Limb (tissue), 2 donors: Measurements from ENCODE around the gene TTC7B.

Experiments
- DNase-seq, 2 donors: peaks; one replicate each; pipeline ENCODE4 v3.0.0-alpha.2; 2016; ENCODE audit errors: extremely low spot score in 2 of 2

TTC7B gene

DNA sequence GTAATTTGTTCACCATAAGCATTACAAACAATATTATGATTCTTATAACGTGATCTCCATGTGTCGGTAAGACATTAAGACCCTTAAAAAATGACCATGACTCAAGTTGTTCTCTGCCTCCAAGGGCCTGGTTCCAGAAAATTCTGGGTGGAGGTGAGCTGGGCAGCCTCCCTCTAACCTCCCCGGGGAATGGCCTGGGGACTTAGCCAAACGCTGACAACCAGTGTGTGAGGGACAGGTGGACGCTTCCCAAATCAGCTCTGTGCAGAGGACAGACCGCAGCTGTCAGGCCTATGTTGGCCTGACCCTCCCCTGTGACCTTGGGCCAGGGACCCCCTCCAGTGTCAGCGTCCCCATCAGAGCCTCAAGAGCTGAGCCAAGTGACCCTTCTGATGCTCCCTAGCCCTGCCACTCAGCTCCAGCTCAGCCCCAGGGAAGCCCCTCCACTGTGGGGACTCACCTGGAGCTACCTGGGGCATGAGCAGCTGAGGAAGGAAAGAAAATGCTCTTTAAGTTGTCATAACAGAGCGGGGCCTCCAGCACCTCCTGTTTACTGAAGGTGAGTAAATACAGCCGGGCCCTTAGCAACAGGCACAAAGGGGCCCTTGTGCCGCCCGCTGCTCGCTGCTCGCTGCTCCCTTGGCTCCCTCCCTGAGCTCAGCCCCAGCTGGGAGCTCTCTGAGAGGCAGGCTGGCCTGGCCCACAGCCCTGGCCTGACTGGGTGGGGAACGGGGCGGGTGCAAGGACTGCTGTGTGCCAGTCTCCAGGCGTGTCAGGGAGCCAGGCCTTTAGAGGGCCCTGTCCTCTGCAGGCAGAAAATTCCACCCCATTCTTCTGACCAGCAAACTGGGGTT lies 302.8 kb downstream of the TTC7B start:
- peak; percentile 79 to 85 for DNase-seq

DNA sequence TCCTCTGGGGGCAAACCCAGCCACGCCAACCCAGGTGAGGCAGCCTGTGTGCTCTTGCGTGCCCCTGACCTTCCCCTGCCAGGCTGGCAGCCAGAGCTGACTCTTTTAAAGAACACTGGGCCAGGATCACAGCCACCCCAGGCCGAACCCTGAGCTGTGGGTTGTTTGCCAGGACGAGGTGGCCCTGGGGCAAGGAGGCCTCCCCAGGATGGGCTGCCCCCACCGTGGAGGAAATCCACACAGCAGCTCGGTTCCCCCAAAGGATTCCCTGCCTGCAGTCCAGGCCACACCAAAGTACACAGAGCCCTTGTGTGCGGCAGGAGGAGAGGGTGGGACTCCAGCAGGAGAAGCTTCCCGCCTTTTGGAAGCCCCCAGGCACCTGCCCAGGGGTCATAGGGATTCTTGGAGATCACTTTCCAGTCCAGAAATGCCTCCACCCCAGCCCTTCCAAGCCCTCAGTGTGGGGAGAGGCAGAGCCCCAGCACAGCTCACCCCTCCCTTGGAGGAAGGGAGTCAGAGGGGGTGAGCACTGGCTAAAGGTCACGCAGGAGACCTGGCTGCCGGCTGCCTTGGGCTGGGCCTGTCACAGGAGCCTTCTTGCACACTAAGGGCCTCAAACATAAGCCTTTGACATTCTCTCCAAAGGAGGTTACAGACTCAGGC lies 303.8 kb downstream of the TTC7B start:
- DNase-seq: peak in 1 of 2 donors; percentile 34

DNA sequence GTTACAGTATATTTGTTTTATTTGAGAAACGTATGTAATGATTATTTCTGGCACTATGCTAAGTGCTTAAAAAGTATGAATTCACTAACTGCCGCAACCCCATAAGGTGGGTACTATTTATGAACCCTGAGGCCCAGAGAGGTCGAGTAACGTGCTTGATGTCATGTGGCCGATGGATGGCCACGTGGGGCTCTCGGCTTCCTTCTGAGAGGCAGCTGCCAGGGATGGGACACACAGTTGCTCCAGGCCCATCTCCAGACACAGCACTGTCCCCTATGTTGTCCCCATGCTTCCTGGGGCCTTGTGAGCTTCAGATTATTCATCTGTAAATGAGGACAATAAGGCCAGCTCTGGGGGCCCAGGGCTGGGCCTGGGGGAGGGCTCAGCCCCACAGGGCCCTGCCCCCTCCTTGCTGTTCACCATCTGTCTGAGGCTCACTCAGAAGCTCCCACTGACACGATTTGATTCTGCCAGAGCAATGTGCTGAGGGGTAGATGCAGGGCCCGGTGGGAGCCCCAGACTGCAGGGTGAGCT lies 304.4 kb downstream of the TTC7B start:
- DNase-seq: peak in 1 of 2 donors; percentile 29

DNA sequence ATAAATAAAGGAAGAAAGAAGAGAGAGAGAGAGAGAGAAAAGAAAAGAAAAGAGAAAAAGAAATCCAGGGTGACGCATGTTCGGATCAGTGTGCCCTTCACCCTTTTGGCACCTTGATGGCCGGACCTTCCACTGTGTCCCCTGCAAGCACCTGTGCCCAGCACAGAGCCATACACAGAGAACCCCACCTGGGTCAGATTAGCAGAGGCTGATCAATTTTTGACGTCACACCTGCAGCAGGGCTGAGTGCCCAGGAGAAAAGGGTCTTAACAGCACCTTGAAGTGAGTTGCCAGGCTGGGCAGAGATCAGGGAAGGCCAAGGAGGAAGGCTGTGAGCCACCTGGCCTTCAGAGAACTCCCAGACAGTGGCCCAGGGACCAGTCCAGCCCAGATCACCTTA lies 305.0 kb downstream of the TTC7B start:
- DNase-seq: no peak

DNA sequence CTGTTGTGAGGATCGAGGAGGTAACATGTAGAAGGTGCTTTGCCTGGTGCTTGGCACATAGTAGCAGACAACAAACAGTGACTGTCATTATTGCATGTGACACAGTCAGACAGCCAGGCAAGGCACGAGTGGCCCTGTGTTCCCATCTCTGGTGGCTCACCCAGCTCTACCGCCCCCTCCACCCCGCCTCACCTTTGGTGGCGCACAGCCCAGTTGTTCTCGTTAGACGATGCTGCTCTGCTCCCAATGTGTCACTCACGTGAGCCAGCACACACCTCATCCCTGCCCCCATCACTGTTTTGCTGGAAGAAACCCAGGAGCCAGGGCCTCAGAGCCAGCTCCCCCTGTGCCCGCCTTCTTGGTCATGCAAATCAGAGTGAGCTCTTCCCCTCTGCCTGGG lies 306.1 kb downstream of the TTC7B start:
- DNase-seq: peak in 1 of 2 donors; percentile 44

DNA sequence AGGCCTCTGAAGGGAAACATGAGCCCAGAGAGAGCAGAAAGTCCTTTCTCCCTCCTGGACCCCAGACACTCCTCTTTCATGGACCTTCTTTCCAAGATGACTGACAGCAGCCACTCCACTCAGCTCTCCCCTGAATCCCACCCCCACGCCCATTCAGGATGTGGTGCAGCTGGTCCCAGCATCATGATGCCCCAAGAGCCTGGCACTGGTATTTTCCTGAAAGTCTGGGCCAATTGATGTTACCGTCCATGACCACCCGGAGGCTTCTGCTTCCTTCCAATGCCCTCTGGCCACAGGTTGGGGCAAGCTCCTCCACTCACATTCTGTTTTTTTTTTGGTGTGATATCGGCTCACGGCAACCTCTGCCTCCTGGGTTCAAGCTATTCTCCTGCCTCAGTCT lies 306.8 kb downstream of the TTC7B start:
- DNase-seq: no peak

DNA sequence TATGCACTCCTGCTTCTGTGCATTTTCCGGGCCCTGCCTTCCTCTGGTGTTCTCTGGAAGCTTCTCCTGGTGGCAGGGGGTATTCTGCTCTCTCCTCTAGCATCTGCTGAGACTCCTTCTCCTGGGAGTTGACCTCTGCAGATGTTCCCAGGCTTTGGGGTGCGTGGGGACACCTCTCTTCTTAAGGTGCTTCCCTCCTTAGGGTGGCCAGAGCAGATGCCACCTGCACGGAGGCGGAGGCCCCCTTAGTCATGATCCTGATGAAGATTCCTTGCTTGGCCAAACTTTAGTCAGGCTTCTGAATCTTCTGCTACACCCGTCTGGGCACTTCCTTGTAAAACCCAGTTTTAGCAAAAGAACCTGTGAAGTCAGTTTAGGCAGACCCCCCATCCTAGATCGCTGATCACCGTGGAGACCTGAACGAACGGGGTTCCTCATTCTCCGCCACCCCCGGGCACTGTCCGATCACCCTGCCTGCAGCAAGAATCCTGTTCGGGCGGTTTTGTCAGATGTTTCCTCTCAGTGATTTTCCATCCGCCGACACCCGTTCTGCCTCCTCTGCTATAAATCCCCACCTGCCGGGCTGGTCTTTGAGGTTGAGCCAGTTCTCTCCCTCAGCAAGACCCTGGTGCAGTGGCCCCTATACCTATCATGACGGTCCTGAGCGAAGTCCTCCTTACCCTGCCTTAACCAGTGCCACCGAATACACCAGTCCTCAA lies 307.5 kb downstream of the TTC7B start:
- no peak for DNase-seq

DNA sequence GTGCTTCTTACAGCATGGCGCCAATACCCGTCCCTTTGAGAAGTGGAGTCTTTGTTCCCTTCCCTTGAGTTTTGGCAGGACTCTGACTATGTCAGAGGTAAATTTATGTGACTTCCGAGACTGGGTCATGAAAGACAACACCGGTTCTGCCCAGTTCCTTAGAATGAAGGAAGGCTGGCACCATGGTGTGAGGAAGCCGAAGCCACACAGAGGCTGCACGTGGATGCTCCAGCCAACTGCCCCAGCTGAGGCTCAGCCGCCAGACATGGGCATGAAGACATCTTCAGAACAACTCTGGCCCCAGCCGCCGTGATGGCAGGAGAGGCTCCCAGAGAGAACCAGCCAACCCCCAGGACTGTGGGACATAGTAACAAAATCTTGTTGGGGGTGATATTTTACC lies 308.2 kb downstream of the TTC7B start:
- DNase-seq: no peak

DNA sequence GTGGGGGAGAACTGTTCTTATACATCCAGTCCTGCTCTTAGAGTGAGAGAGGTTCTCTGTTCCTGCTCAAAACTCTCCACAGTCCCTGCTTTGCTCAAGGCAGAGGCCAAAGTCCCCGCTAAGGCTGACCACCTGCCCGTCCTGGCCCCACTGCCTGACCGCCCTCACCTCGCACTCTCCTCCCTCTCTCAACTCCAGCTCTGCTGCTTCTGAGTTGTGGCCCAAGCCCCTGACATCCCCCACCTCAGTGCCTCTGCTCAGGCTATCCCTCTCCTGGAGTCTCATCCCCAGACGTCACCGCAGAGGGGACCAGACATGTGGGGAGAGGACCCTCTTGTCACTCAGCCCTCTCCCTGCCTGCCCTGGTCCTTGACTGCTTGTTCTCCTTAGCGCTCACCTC lies 308.8 kb downstream of the TTC7B start:
- no peak for DNase-seq

DNA sequence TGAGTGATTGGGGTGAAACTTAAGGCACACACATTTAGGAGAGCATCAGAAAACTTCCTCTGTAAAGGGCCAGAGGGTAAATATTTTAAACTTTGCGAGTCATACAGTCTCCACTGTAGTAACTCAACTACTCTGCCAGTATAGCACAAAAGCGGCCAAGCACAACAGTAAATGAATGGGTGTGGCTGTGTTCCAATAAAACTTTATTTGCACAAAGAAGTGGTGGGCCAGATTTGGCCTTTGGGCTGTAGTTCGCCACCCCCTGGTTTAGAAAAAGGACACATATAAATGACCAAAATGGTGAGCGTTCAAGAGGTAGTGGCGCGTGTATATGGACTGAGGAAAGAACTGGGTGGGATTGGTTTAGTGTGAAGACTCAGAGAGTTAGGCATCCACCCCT lies 309.5 kb downstream of the TTC7B start:
- no peak for DNase-seq

DNA sequence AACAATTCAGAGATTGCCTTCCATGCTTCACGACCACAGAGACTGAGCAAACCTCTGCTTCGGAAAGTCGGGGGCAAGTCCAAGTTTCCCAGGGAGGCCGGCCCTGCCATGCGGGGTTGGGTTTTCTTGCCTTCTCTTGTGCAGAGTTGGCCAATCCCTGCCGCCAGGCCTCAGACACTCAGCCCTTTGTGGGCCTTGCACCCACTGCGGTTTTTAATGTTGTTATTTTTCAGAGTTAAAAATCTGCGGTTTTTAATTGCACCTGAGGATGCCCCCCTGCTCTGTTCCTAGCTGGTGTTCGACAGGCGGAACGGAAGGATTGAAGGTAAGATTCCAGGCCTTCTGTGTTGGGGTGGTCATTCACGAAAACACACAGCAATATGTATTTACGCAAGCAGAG lies 310.7 kb downstream of the TTC7B start:
- no peak for DNase-seq

DNA sequence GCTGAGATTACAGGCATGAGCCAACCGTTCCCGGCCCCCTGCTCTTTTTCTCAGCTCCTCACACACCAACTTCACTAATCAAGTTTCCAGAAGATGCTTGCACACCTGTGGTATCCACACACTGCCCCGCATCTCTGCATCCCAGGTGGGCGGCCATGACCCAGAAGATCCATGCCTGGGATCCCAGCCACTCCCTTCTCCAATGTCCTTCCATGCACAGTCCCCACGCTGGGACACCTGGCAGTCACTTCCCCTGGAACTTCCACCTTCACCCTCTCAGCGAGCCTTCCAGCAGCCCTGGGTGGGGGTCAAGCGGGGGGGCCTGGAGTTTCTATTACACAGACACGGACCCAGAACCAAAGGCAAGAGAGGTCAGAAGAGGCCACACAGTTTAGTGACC lies 311.6 kb downstream of the TTC7B start:
- DNase-seq: no peak

DNA sequence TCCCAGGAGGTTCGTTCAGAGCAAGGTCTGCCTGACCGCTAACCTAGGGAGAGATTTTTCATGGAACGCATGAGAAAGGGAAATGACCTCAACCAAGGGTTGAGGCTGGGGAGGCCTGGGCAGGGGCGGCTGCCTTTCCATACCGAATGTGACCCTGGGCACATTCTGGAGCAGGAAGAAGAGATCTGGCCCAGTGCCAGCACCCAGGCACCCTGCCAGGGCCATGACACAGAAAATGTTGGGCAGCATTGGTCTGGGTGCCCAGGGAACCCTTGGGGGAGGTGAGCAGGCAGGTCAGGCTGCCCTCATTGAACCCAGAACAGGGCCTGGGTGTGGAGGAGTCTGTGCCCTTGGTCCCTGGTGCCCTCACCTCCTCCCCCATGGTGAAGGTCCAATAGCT lies 312.6 kb downstream of the TTC7B start:
- DNase-seq: no peak

DNA sequence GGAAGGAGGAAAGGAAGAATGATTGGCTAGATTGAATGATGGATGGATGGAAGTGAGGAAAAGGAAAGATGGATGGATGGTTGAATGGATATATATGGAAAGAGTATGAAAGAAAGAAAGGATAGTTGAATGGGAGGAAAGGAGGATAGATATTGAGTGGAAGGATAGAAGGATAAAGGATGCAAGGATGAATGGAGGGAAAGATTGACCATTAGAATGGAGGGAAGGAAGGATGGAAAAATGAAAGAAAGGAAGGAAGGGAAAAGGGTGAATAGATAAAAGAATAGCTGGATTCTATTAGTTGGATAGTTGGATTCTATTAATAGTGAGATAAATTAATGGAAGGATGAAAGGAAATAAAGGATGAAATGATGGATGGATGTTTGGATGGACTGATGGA lies 313.5 kb downstream of the TTC7B start:
- no peak for DNase-seq

DNA sequence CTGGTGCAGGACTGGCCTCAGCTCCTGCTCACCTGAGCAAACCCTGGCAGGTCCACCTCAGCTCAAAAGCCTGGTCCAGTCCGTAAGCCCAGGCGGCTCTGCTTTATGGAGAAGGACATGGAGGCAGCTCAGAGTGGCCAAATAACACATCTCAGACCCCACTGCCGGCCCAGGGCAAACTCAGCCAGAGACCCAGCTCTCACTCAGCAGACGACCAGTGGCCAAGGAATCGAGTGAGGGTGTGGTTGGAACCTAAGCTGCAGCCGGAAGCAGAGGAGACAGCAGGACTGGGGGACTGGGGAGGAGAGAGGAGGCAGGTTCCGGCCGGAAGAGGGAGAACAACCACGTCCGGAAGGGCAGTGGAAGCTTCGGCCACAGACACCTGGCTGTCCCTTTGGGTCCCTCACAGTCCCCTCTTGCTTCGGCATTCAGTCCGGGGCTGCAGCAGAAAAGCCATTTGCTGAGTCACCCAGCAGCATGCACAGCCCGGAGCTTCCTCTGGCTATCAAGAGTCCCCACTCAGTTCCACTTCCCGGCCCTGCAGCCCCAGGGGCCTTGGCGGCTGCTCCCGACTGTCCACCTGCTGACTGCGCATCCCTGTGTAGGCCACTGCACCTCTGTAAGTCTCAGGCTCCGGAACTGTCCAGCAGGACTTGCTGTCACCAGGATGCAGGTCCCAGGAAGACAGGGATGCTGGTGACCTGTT lies 315.4 kb downstream of the TTC7B start:
- no peak for DNase-seq

DNA sequence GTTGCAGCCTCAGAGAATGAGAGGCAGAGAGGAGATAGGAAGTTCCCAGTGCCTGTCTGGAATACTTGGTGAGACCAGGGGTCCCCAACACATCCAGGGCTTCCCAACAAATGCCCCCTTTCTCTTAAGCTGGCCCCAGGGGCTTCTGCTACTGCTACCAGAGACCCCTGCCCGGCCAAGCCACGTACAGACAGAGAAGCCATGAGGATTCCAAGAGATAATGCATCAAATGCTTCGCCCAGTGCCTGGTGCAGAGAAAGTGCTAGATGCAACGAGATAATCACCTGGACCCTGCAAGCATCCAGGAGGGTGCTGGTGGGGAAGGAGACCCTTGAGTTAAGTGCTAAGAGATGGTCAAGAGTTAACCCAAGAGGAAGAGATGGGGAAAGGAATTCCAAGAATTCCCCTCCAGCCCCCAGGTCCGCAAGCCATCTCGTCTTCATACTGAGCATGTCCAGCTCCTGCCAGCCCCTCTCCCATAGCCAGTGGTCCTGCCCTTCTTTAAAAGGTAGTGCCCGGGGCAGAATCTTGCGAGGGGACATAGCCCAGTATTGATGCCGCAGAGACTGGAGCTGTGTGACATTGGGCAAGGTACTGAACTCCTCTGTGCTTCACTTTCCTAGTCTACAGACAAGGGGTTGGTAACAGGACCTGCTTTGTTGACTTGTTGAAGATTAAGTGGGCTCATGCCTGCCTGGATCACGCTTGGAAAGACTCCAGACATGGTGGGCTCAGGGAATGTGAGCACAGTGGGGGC lies 316.1 kb downstream of the TTC7B start:
- DNase-seq: peak in 1 of 2 donors; percentile 19

DNA sequence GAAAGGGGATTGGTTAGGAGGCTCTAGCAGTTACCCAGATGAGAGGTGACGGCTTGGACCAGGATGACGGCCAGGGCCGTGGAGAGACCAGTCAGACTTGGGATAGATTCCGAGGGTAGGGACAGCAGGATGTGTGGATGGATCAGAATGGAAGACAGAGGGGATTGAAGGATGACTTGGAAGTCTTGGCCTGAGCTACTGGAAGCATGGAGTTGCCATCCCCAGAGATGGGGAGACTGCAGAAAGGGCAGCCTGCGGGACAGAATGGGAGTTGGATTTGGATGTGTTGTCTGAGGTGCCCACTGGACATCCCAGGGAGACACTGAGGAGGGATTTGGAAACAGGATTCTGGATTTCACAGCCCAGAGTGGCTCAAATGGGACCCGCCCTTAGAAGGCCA lies 317.1 kb downstream of the TTC7B start:
- DNase-seq: no peak

DNA sequence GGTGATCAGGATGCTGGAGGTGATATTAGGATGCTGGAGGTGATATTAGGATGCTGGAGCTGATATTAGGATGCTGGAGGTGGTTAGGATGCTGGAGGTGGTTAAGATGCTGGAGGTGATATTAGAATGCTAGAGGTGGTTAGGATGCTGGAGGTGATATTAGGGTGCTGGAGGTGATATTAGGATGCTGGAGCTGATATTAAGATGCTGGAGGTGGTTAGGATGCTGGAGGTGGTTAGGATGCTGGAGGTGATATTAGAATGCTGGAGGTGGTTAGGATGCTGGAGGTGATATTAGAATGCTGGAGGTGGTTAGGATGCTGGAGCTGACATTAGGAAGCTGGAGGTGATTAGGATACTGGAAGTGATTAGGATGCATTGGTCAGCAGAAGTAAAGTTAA lies 318.0 kb downstream of the TTC7B start:
- DNase-seq: no peak

DNA sequence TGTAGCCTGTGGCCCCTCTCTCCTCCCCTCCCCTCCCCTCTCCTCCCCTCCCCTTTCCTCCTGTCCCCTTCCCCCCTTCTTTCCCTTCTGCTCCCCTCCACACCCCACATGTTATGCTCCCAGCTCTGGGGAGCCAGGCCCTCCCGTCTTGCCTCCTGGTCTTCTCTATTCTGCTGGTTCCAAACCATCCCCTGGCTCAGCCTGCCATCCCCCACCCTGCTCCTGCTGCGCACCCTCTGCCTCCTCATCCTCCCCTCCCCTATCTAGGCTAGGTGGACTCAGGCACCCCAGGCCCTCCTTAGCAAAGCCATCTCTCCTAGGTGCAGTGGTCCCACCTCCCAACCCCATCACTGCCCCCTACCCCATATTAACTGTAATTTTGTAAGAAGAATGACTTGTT lies 319.9 kb downstream of the TTC7B start:
- no peak for DNase-seq

DNA sequence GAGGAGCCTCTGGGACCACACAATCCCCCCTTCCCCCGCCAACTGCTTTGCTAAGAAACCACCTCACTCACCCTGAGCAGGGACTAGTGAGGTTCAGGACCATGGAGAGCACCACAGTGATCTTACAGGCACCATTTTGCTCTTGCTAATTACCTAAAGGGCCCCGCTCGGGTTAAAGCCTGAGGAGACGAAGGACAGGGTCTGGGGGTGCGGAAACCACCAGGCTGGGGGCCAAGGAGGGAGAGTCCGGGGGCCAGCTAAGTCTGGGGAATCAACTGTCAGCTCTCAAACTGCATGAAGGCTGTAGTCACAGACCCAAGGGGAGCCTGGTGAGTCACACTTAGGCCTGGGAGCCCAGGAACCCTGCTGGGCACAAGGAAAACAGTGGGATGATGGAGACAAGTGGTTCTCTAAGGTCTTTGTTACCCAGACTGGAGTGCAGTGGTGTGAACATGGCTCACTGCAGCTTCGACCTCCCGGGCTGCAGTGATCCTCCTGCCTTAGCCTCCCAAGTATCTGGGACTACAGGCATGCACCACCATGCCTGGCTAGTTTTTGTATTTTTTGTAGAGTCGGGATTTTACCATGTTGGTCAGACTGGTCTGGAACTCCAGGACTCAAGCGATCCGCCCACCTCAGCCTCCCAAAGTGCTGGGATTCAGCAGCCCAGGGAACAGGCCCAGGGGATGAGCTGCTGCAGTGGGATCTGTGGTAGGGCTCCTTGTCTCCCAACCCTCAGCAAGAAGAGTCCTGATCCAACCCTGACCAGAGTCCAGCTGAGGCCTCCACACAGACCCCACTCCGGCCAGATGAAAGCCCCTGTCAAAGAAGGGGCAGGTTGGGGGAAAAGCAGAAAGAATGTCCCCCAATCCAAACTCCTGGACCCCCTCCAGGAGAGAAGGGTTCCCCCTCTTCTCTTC lies 320.6 kb downstream of the TTC7B start:
- DNase-seq: peak; percentile 67 to 75
